Ishikawa (cell line): ENCODE measurements around the gene CST6.

Experiments
- CEBPB ChIP-seq: IDR thresholded peaks from 2 replicates; pipeline ENCODE4 v1.6.1; 2012
- CREB1 ChIP-seq: IDR thresholded peaks from 2 replicates; pipeline ENCODE4 v1.6.1; 2012; ENCODE audit warnings: low read depth
- EGR1 ChIP-seq: IDR thresholded peaks from 2 replicates; pipeline ENCODE4 v1.6.1; 2012
- EP300 ChIP-seq: IDR thresholded peaks from 2 replicates; pipeline ENCODE4 v1.6.1; 2012; ENCODE audit warnings: borderline replicate concordance
- FOXM1 ChIP-seq: IDR thresholded peaks from 2 replicates; pipeline ENCODE4 v1.6.1; 2012; ENCODE audit warnings: low read depth, borderline replicate concordance
- NFIC ChIP-seq: IDR thresholded peaks from 2 replicates; pipeline ENCODE4 v1.6.1; 2012
- RAD21 ChIP-seq: IDR thresholded peaks from 2 replicates; pipeline ENCODE4 v1.6.1; 2012; ENCODE audit warnings: low read depth
- REST ChIP-seq: IDR thresholded peaks from 2 replicates; pipeline ENCODE4 v1.6.1; 2012; ENCODE audit warnings: low read depth, mild to moderate bottlenecking
- TAF1 ChIP-seq: IDR thresholded peaks from 2 replicates; pipeline ENCODE4 v1.6.1; 2012; ENCODE audit warnings: low read depth, mild to moderate bottlenecking
- TCF12 ChIP-seq: IDR thresholded peaks from 2 replicates; pipeline ENCODE4 v1.6.1; 2012; ENCODE audit warnings: low read depth
- TEAD4 ChIP-seq: IDR thresholded peaks from 2 replicates; pipeline ENCODE4 v1.6.1; 2012
- USF1 ChIP-seq: IDR thresholded peaks from 2 replicates; pipeline ENCODE4 v1.6.1; 2012
- YY1 ChIP-seq: IDR thresholded peaks from 2 replicates; pipeline ENCODE4 v1.6.1; 2012; ENCODE audit warnings: low read depth
- TF ChIP-seq, protein P1 (sequence below): IDR thresholded peaks from 2 replicates; pipeline ENCODE4 v1.6.1; 2012

DNA sequence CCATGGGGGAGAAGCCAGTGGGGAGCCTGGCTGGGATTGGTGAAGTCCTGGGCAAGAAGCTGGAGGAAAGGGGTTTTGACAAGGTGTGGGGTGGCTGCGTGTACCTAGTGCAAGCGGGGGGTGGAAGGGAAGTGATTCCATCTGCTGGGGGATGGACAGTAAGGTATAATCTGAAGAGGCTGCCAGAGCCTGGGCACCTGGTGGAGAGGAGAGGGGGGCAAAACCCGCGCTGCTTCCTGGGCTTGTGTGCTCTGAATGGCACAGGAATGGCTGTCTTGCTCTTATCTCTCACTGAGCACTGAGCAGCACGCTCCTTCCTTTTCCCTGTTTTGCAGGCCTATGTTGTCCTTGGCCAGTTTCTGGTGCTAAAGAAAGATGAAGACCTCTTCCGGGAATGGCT, 8.5 kb upstream of the CST6 start:
- no peak for TF ChIP-seq CEBPB
- TF ChIP-seq TAF1: no peak
- TF ChIP-seq REST: no peak
- TF ChIP-seq CREB1: no peak
- no peak for TF ChIP-seq TEAD4
- no peak for TF ChIP-seq TCF12
- TF ChIP-seq, protein P1, sequence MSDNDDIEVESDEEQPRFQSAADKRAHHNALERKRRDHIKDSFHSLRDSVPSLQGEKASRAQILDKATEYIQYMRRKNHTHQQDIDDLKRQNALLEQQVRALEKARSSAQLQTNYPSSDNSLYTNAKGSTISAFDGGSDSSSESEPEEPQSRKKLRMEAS: no peak
- TF ChIP-seq USF1: no peak
- no peak for TF ChIP-seq RAD21
- no peak for TF ChIP-seq EGR1
- no peak for TF ChIP-seq YY1
- TF ChIP-seq EP300: no peak
- no peak for TF ChIP-seq FOXM1
- no peak for TF ChIP-seq NFIC
